ENCODE measurements around the gene MYH11.

The MYH11 gene

GRCh38 chr16:15864939-15865338 lies 8.1 kb upstream of the MYH11 start:
- Histone ChIP-seq H3K27me3 (ENCODE audit: insufficient read depth, poor library complexity, severe bottlenecking) (no peaks in the 10 kb centered on the region), H3K27ac (ENCODE audit: poor library complexity, severe bottlenecking) (no peak overlapping the region), H3K9me3 (ENCODE audit: severe bottlenecking) (no peaks in the 10 kb centered on the region), H3K4me1 (ENCODE audit: insufficient read depth, poor library complexity, severe bottlenecking) (no peaks in the 10 kb centered on the region), H3K36me3 (ENCODE audit: low read depth) (peaks cover 26% of the 10 kb centered on the region), H3K4me3 (ENCODE audit: severe bottlenecking) (no peak overlapping the region)
- ATAC-seq (ENCODE audit: low read depth) (no peak), DNase-seq (ENCODE audit: low spot score) (no peak)
- TF ChIP-seq CTCF (IDR thresholded peaks at IDR 0.05; ENCODE audit: poor library complexity, severe bottlenecking) = no peak

- H3K4me1 ChIP-seq (ENCODE audit: insufficient read depth, poor library complexity, severe bottlenecking) = no peaks in the 10 kb centered on the region
- no peak for ATAC-seq (ENCODE audit: low read depth)
Observed at GRCh38 chr16:15861996-15862395, 5.2 kb upstream of the MYH11 start.

GRCh38 chr16:15858921-15859668 lies 2.3 kb upstream of the MYH11 start:
- Histone ChIP-seq H3K9me3 (ENCODE audit: severe bottlenecking) (no peaks in the 10 kb centered on the region), H3K4me3 (ENCODE audit: severe bottlenecking) (no peak overlapping the region), H3K27me3 (ENCODE audit: insufficient read depth, poor library complexity, severe bottlenecking) (peaks cover 34% of the 10 kb centered on the region), H3K27ac (ENCODE audit: poor library complexity, severe bottlenecking) (no peak overlapping the region), H3K4me1 (ENCODE audit: insufficient read depth, poor library complexity, severe bottlenecking) (no peaks in the 10 kb centered on the region), H3K36me3 (ENCODE audit: low read depth) (no peaks in the 10 kb centered on the region)
- no peak for ATAC-seq (ENCODE audit: low read depth)
- DNase-seq (ENCODE audit: low spot score) = no peak
- TF ChIP-seq CTCF (IDR thresholded peaks at IDR 0.05; ENCODE audit: poor library complexity, severe bottlenecking) = no peak

More at GRCh38 chr16:15861996-15862395, 5.2 kb upstream of the MYH11 start:
- Histone ChIP-seq H3K27me3 (ENCODE audit: insufficient read depth, poor library complexity, severe bottlenecking) (peaks cover 11% of the 10 kb centered on the region), H3K36me3 (ENCODE audit: low read depth) (peaks cover 14% of the 10 kb centered on the region), H3K9me3 (ENCODE audit: severe bottlenecking) (no peaks in the 10 kb centered on the region), H3K27ac (ENCODE audit: poor library complexity, severe bottlenecking) (no peak overlapping the region), H3K4me3 (ENCODE audit: severe bottlenecking) (no peak overlapping the region)
- no peak for DNase-seq (ENCODE audit: low spot score)
- TF ChIP-seq CTCF (IDR thresholded peaks at IDR 0.05; ENCODE audit: poor library complexity, severe bottlenecking) = no peak

GRCh38 chr16:15857724-15858560 lies 1.1 kb upstream of the MYH11 start:
- DNase-seq (ENCODE audit: low spot score) = no peak

More at GRCh38 chr16:15857724-15858560, 1.1 kb upstream of the MYH11 start:
- H3K27me3 ChIP-seq (ENCODE audit: insufficient read depth, poor library complexity, severe bottlenecking) = peaks cover 34% of the 10 kb centered on the region
- H3K36me3 ChIP-seq (ENCODE audit: low read depth) = no peaks in the 10 kb centered on the region
- no peak overlapping the region for H3K4me3 ChIP-seq (ENCODE audit: severe bottlenecking)
- peak; percentile 21; the same call in 2 of the 3 replicates for ATAC-seq (ENCODE audit: low read depth)
- no peaks in the 10 kb centered on the region for H3K9me3 ChIP-seq (ENCODE audit: severe bottlenecking)
- no peaks in the 10 kb centered on the region for H3K4me1 ChIP-seq (ENCODE audit: insufficient read depth, poor library complexity, severe bottlenecking)
- TF ChIP-seq CTCF (IDR thresholded peaks at IDR 0.05; ENCODE audit: poor library complexity, severe bottlenecking) = no peak
- no peak overlapping the region for H3K27ac ChIP-seq (ENCODE audit: poor library complexity, severe bottlenecking)

Measured in RWPE2 (cell line).